Progenitor cell of endocrine pancreas (in vitro differentiated cells): ENCODE results near the gene ROBO2. TPM values are rescaled to one million over a fixed set of nuclear protein-coding genes. Genes with fewer than 3 reads are reported as not detected.

ENCODE experiments used
- DNase-seq: peaks from one replicate; pipeline ENCODE4 v3.0.0; 2021; ENCODE audit warnings: low spot score; ENCODE audit not compliant: unreplicated experiment
- H3K27ac Mint-ChIP-seq: 2 replicates; pipeline ENCODE4 v1.8.0; 2021; ENCODE audit warnings: mild to moderate bottlenecking, moderate library complexity, mixed read lengths
- H3K27me3 Mint-ChIP-seq: 2 replicates; pipeline ENCODE4 v1.8.0; 2021; ENCODE audit warnings: mixed read lengths
- H3K36me3 Mint-ChIP-seq: 2 replicates; pipeline ENCODE4 v1.8.0; 2022; ENCODE audit warnings: mixed read lengths; ENCODE audit not compliant: insufficient read depth
- H3K4me1 Mint-ChIP-seq: 2 replicates; pipeline ENCODE4 v1.8.0; 2021; ENCODE audit warnings: low read depth, mixed read lengths
- H3K4me3 Mint-ChIP-seq: 2 replicates; pipeline ENCODE4 v1.8.0; 2021; ENCODE audit warnings: low read depth, mild to moderate bottlenecking, moderate library complexity, mixed read lengths
- H3K9me3 Mint-ChIP-seq: 2 replicates; pipeline ENCODE4 v1.8.0; 2021; ENCODE audit warnings: low read depth, mixed read lengths
- CTCF ChIP-seq: fragments of 200-600 bp; sonication (generic); IDR thresholded peaks from one replicate; pipeline ENCODE4 v1.5.0; 2021; ENCODE audit warnings: antibody characterized with exemption, mild to moderate bottlenecking; ENCODE audit not compliant: unreplicated experiment
- total RNA-seq: library from RNA; stranded (reverse); gene quantifications from 2 replicates; pipeline ENCODE4 v1.2.1, GENCODE V29; 2021

Gene ROBO2
- total RNA-seq, 1 donor from 2014 or later, result 75.2 TPM

GRCh38 chr3:77690284-77690845 lies 650.5 kb downstream of the ROBO2 start:
- H3K36me3 Mint-ChIP-seq, result no peaks in the 10 kb centered on the region
- no peaks in the 10 kb centered on the region for H3K4me1 Mint-ChIP-seq
- H3K9me3 Mint-ChIP-seq, result no peaks in the 10 kb centered on the region
- no peak for DNase-seq
- H3K27ac Mint-ChIP-seq, result no peak overlapping the region
- H3K4me3 Mint-ChIP-seq, result no peak overlapping the region
- peaks cover 3% of the 10 kb centered on the region for H3K27me3 Mint-ChIP-seq
- TF ChIP-seq CTCF, result no peak

GRCh38 chr3:77693147-77693546 lies 653.2 kb downstream of the ROBO2 start:
- no peak overlapping the region for H3K4me3 Mint-ChIP-seq
- no peaks in the 10 kb centered on the region for H3K36me3 Mint-ChIP-seq
- H3K27me3 Mint-ChIP-seq, result no peaks in the 10 kb centered on the region
- H3K27ac Mint-ChIP-seq, result no peak overlapping the region
- peaks cover 3% of the 10 kb centered on the region for H3K9me3 Mint-ChIP-seq
- H3K4me1 Mint-ChIP-seq, result no peaks in the 10 kb centered on the region
- no peak for DNase-seq
- no peak for TF ChIP-seq CTCF

DNA sequence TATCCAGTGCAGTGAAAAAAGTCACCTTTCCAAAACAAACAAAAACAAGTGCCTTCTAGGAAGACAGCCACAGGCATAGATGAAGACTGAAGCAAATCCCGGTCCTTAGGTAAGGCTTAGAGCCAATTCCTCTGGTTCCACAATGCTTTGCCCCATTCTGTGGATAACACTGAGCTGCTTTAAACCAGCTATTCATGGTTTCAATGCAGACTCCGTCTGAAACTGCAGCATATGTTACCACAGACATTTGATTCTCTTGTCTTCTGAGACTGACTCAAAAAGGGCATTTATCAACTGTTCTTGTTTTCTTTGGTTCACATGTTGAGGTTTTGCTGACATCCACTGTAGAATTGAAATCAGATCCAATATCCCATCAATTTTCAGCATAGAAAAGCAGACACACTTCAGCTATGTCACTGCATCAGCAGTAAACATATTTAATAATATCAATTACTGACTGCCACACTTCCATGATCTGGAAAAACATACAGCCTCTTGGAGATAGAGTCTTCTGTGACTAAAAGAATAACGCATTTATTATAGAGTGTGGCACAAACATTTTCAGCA lies 659.3 kb downstream of the ROBO2 start:
- no peak for DNase-seq
- Mint-ChIP-seq H3K27me3 (no peaks in the 10 kb centered on the region), H3K27ac (no peak overlapping the region), H3K9me3 (peaks cover 3% of the 10 kb centered on the region), H3K4me3 (no peak overlapping the region), H3K4me1 (no peaks in the 10 kb centered on the region), H3K36me3 (no peaks in the 10 kb centered on the region)
- no peak for TF ChIP-seq CTCF
